HEK293T (cell line): Measurements from ENCODE around the gene APPBP2.
"Not testable (repeated sequence)": the region's sequence is repeated elsewhere in the genome, so short reads cannot be mapped to it uniquely, and the experiment has no call there.

Experiments
- CTCF ChIA-PET: fragments of 350-600 bp; formaldehyde crosslinking; extraction: SDS; loops from one replicate; lab custom pipeline; 2021; ENCODE audit warnings: antibody characterized with exemption, inconsistent platforms; lab: Yijun Ruan, JAX
- POLR2A ChIA-PET: fragments of 350-600 bp; formaldehyde crosslinking; extraction: SDS; loops from one replicate; lab custom pipeline; 2020; ENCODE audit warnings: antibody characterized with exemption, inconsistent platforms; lab: Yijun Ruan, JAX
- DNase-seq: peaks from one replicate; pipeline ENCODE4 v3.0.0; 2012; ENCODE audit warnings: mixed read lengths; ENCODE audit errors: extremely low spot score
- ARNT ChIP-seq: fragments of 450-650 bp; IDR thresholded peaks from 2 replicates; pipeline ENCODE4 v1.6.1; 2017; ENCODE audit warnings: mild to moderate bottlenecking
- BHLHE40 ChIP-seq: fragments of 450-650 bp; IDR thresholded peaks from 2 replicates; pipeline ENCODE4 v1.6.1; 2016; ENCODE audit warnings: mild to moderate bottlenecking, moderate library complexity, borderline replicate concordance
- CTBP1 ChIP-seq: fragments of 450-650 bp; IDR thresholded peaks from 2 replicates; pipeline ENCODE4 v1.6.1; 2016; ENCODE audit warnings: borderline replicate concordance
- ELF4 ChIP-seq: fragments of 450-650 bp; IDR thresholded peaks from 2 replicates; pipeline ENCODE4 v1.6.1; 2017; ENCODE audit warnings: antibody characterized with exemption
- FOXA1 ChIP-seq: fragments of 450-650 bp; IDR thresholded peaks from 2 replicates; pipeline ENCODE4 v1.6.1; 2016; ENCODE audit warnings: mild to moderate bottlenecking
- FOXK2 ChIP-seq: fragments of 450-650 bp; IDR thresholded peaks from 2 replicates; pipeline ENCODE4 v1.6.1; 2016; ENCODE audit warnings: mild to moderate bottlenecking
- FOXM1 ChIP-seq: fragments of 450-650 bp; IDR thresholded peaks from 2 replicates; pipeline ENCODE4 v1.6.1; 2017; ENCODE audit warnings: mild to moderate bottlenecking, borderline replicate concordance
- HDGF ChIP-seq: fragments of 450-650 bp; IDR thresholded peaks from 2 replicates; pipeline ENCODE4 v1.6.1; 2017; ENCODE audit warnings: antibody characterized with exemption, borderline replicate concordance
- L3MBTL2 ChIP-seq: fragments of 450-650 bp; conservative IDR thresholded peaks from 2 replicates; pipeline ENCODE4 v1.6.1; 2016; ENCODE audit warnings: mild to moderate bottlenecking
- NFRKB ChIP-seq: fragments of 450-650 bp; IDR thresholded peaks from 2 replicates; pipeline ENCODE4 v1.6.1; 2016; ENCODE audit warnings: mild to moderate bottlenecking, moderate library complexity
- PKNOX1 ChIP-seq: fragments of 450-650 bp; IDR thresholded peaks from 2 replicates; pipeline ENCODE4 v1.6.1; 2016
- SP1 ChIP-seq: fragments of 450-650 bp; IDR thresholded peaks from 2 replicates; pipeline ENCODE4 v1.6.1; 2017
- SUZ12 ChIP-seq: fragments of 450-650 bp; IDR thresholded peaks from 2 replicates; pipeline ENCODE4 v1.6.1; 2016; ENCODE audit warnings: mild to moderate bottlenecking
- TARDBP ChIP-seq: fragments of 450-650 bp; IDR thresholded peaks from 2 replicates; pipeline ENCODE4 v1.6.1; 2016
- ZNF384 ChIP-seq: fragments of 450-650 bp; IDR thresholded peaks from 2 replicates; pipeline ENCODE4 v1.6.1; 2016

The APPBP2 gene

GRCh38 chr17:60442271-60443173 lies 83.5 kb downstream of the APPBP2 start:
- CTCF ChIA-PET = interaction anchor here (1.3 kb wide), 1 partner anchor 211 kb away, joined by 3 read pairs; no protein-coding TSS in a partner anchor
- TF ChIP-seq NFRKB = no peak
- TF ChIP-seq BHLHE40 = no peak
- TF ChIP-seq ELF4 = no peak
- no peak for TF ChIP-seq FOXA1
- TF ChIP-seq ARNT = no peak
- no peak for TF ChIP-seq ZNF384
- no peak for TF ChIP-seq CTBP1
- POLR2A ChIA-PET = no interaction called here
- no peak for DNase-seq

GRCh38 chr17:60439501-60439900 lies 86.5 kb downstream of the APPBP2 start:
- CTCF ChIA-PET = interaction anchor here (0.7 kb wide), 1 partner anchor 207 kb away, joined by 3 read pairs; no protein-coding TSS in a partner anchor
- POLR2A ChIA-PET = no interaction called here
- DNase-seq = no peak
- TF ChIP-seq TARDBP = no peak
- no peak for TF ChIP-seq FOXM1
- no peak for TF ChIP-seq HDGF
- no peak for TF ChIP-seq PKNOX1
- TF ChIP-seq ZNF384 = no peak
- TF ChIP-seq FOXA1 = no peak
- TF ChIP-seq ARNT = no peak
- no peak for TF ChIP-seq CTBP1
- no peak for TF ChIP-seq ELF4
- TF ChIP-seq NFRKB = no peak

- POLR2A ChIA-PET = no interaction called here
- no peak for DNase-seq
- CTCF ChIA-PET = no interaction called here
- TF ChIP-seq TARDBP = no peak
- TF ChIP-seq ELF4 = no peak
- TF ChIP-seq SP1 = no peak
- no peak for TF ChIP-seq NFRKB
- no peak for TF ChIP-seq L3MBTL2
- no peak for TF ChIP-seq ZNF384
- no peak for TF ChIP-seq HDGF
- TF ChIP-seq CTBP1 = no peak
- no peak for TF ChIP-seq FOXK2
- TF ChIP-seq SUZ12 = no peak
- no peak for TF ChIP-seq BHLHE40
Measured at GRCh38 chr17:60436676-60437075, 89.4 kb downstream of the APPBP2 start.

- ChIA-PET CTCF (no interaction called here), POLR2A (no interaction called here)
Measured at GRCh38 chr17:60435244-60436167, 90.5 kb downstream of the APPBP2 start.

GRCh38 chr17:60433021-60433997 lies 92.7 kb downstream of the APPBP2 start:
- DNase-seq, CTCF ChIA-PET, POLR2A ChIA-PET: not testable (repeated sequence)

More at GRCh38 chr17:60435244-60436167, 90.5 kb downstream of the APPBP2 start:
- peak; percentile 79 for DNase-seq
- no peak for TF ChIP-seq ZNF384

- CTCF ChIA-PET, POLR2A ChIA-PET, DNase-seq: not testable (repeated sequence)
Measured at GRCh38 chr17:60430561-60430960, 95.5 kb downstream of the APPBP2 start.

- DNase-seq, POLR2A ChIA-PET: not testable (repeated sequence)
- CTCF ChIA-PET = interaction anchor here (0.7 kb wide), 1 partner anchor 86 kb away, joined by 5 read pairs; no protein-coding TSS in a partner anchor
Measured at GRCh38 chr17:60428491-60428890, 97.6 kb downstream of the APPBP2 start.
